Thyroid gland (tissue), 4 donors: ENCODE measurements around the gene CAP1. TPM values are rescaled to one million over a fixed set of nuclear protein-coding genes. Genes with fewer than 3 reads are reported as not detected.
A peak's percentile ranks its signal among the peaks of the same experiment; 100 is the strongest.

Experiments
- DNase-seq, 2 donors: peaks; one replicate each; pipeline ENCODE4 v3.0.0-alpha.2; 2019
- H3K27ac ChIP-seq, 3 donors: fragments of 200-600 bp; sonication (generic); 1 replicate in 2 of 3; 2 replicates in 1 of 3; pipeline ENCODE4 v1.5.1; 2016 to 2019; ENCODE audit warnings: mild to moderate bottlenecking in 1 of 3, moderate library complexity in 1 of 3
- H3K27me3 ChIP-seq: fragments of 200-600 bp; sonication (generic); one replicate; pipeline ENCODE4 v1.5.1; 2019
- H3K36me3 ChIP-seq, 2 donors: fragments of 200-600 bp; sonication (generic); one replicate each; pipeline ENCODE4 v1.5.1; 2016 to 2019
- H3K4me1 ChIP-seq, 2 donors: fragments of 200-600 bp; sonication (generic); one replicate each; pipeline ENCODE4 v1.5.1; 2017 to 2019
- H3K4me3 ChIP-seq, 3 donors: fragments of 200-600 bp; sonication (generic); replicated peaks in 1 of 3; 1 replicate in 2 of 3; 2 replicates in 1 of 3; pipeline ENCODE4 v1.5.1; 2016; ENCODE audit warnings: mild to moderate bottlenecking in 1 of 3
- H3K9me3 ChIP-seq: fragments of 200-600 bp; sonication (generic); one replicate; pipeline ENCODE4 v1.5.1; 2017
- POLR2A ChIP-seq, 2 donors: fragments of 450-650 bp; IDR thresholded peaks; one replicate each; pipeline ENCODE4 v1.6.1; 2017; ENCODE audit warnings: antibody characterized with exemption in 2 of 2, mild to moderate bottlenecking in 2 of 2, moderate library complexity in 1 of 2
- WGBS, 2 donors: methylation state at CpG; one replicate each; pipeline ENCODE4 v1.1.5; 2017; 5-methylcytosine and 5-hydroxymethylcytosine counted together
- intact Hi-C: fragments of 100-400 bp; cut with DNase I; formaldehyde crosslinking; loops from one replicate; pipeline ENCODE4 v1.15.1; 2023
- total RNA-seq, 4 donors: library from RNA; depleted of rRNA; stranded (reverse); fragments of >200 nt; gene quantifications; one replicate each; pipeline ENCODE4 v1.2.3, GENCODE V29; 2016
- TF ChIP-seq, protein P1 (sequence below), 6 experiments: fragments of 200-600 bp in 3 of 6; fragments of 450-650 bp in 3 of 6; sonication (generic) in 3 of 6; IDR thresholded peaks; one replicate each; pipeline ENCODE4 v1.5.1; 2016 to 2019; ENCODE audit warnings: antibody characterized with exemption in 6 of 6, mild to moderate bottlenecking in 2 of 6, inconsistent platforms in 1 of 6, moderate library complexity in 1 of 6

CAP1 gene
- total RNA-seq, 4 donors from 2014 or later: 204 to 247 (median 227) TPM

DNA sequence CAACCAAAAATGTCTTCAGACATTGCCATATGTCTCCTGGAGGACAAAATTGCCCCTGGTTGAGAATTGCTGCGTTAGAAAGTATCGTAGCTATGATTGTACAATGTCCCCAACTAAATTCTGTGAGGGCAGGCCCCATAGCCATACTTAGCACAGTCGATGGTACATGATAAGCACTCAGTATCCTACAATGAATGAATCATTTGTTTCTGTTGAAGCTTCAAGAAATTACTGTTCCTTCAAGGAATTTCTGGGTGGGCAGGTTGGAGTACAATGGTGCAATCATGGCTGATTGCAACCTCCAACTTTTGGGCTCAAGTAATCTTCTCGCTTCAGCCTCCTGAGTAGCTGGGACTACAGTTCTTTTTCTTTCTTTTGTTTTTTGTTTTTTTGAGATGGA lies 4.7 kb downstream of the CAP1 start:
- DNase-seq: no peak
- TF ChIP-seq, protein P1, sequence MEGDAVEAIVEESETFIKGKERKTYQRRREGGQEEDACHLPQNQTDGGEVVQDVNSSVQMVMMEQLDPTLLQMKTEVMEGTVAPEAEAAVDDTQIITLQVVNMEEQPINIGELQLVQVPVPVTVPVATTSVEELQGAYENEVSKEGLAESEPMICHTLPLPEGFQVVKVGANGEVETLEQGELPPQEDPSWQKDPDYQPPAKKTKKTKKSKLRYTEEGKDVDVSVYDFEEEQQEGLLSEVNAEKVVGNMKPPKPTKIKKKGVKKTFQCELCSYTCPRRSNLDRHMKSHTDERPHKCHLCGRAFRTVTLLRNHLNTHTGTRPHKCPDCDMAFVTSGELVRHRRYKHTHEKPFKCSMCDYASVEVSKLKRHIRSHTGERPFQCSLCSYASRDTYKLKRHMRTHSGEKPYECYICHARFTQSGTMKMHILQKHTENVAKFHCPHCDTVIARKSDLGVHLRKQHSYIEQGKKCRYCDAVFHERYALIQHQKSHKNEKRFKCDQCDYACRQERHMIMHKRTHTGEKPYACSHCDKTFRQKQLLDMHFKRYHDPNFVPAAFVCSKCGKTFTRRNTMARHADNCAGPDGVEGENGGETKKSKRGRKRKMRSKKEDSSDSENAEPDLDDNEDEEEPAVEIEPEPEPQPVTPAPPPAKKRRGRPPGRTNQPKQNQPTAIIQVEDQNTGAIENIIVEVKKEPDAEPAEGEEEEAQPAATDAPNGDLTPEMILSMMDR (IDR thresholded peaks at IDR 0.05): no peak
- TF ChIP-seq POLR2A (IDR thresholded peaks at IDR 0.05): no peak
- Histone ChIP-seq H3K4me3 (no peak overlapping the region), H3K27me3 (no peaks in the 10 kb centered on the region), H3K9me3 (no peaks in the 10 kb centered on the region), H3K4me1 (peaks cover 36 to 71% of the 10 kb centered on the region in 2 donors), H3K36me3 (no peaks in the 10 kb centered on the region), H3K27ac (no peak overlapping the region)
- intact Hi-C loops: no loop called here
- 91 to 92% methylated on average over 4 of the region's 4 CpGs for WGBS, 2 donors

DNA sequence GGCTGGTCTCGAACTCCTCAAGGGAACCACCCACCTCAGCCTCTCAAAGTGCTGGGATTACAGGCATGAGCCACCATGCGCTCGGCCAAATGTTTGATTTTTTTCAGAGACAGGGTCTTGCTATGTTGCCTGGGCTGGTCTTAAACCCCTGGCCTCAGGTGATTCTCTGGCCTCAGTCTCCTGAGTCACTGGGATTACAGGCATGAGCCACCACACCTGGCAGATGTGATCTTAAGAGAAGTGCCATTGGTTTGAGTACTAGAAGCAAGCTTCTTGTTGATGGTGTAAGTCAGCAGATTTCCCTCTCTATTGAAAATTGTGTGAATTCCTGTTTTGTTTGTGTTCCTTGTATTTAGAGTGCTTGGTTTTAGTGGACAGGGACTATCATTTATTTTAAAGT lies 5.2 kb downstream of the CAP1 start:
- 89 to 96% methylated on average over 3 of the region's 3 CpGs for WGBS, 2 donors
- Histone ChIP-seq H3K27me3 (no peaks in the 10 kb centered on the region), H3K36me3 (no peaks in the 10 kb centered on the region), H3K27ac (no peak overlapping the region), H3K4me1 (peaks cover 39 to 75% of the 10 kb centered on the region in 2 donors), H3K4me3 (no peak overlapping the region), H3K9me3 (no peaks in the 10 kb centered on the region)
- DNase-seq: no peak
- intact Hi-C loops: no loop called here
- TF ChIP-seq, protein P1 (IDR thresholded peaks at IDR 0.05): no peak
- no peak for TF ChIP-seq POLR2A (IDR thresholded peaks at IDR 0.05)

DNA sequence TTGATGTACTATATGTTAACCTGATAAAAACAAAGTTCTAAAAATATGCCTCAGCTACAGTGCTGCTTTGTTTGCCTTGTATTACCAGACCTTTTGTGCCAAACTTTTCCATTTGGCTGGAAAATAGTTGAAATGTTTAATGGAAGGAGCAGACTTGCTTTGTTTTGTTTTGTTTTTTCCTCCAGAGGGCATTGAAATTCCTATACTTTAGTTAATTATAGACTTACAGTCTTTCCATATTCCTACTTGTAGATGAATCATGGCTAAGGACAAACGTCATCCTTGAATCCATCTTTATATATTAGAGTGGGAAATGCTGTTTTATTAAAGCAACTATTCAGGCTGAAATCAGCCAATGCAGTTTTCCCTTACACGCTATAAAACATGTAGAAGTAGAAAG lies 6.7 kb downstream of the CAP1 start:
- H3K27me3 ChIP-seq: no peaks in the 10 kb centered on the region
- no peak for TF ChIP-seq POLR2A (IDR thresholded peaks at IDR 0.05)
- TF ChIP-seq, protein P1 (IDR thresholded peaks at IDR 0.05): no peak
- H3K27ac ChIP-seq: peak overlapping the region in 2 of 3 donors; percentile 39 to 59
- no peak overlapping the region for H3K4me3 ChIP-seq
- no peaks in the 10 kb centered on the region for H3K9me3 ChIP-seq
- H3K4me1 ChIP-seq: peaks cover 31 to 64% of the 10 kb centered on the region in 2 donors
- intact Hi-C loops: no loop called here
- 53 to 69% methylated on average over 2 of the region's 2 CpGs for WGBS, 2 donors
- no peak for DNase-seq
- no peaks in the 10 kb centered on the region for H3K36me3 ChIP-seq

DNA sequence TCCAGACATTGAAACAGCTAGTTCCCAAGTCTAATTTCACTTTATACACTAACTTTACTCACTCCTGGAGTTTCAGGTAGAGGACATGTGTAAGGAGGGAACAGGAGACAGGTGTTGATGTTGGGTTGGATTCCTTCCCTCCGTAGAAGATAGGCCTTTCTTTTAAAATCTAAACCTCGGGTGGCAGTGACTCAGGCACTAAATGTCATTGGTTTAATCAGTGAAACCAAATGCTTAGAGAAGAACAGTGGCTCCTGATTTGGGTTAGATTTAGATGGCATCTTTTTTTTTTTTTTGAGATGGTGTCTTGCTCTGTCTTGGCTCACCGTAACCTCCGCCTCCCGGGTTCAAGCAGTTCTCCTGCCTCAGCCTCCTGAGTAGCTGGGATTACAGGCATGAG lies 7.2 kb downstream of the CAP1 start:
- WGBS, 2 donors: 87 to 97% methylated on average over 5 of the region's 5 CpGs
- no peak for TF ChIP-seq POLR2A (IDR thresholded peaks at IDR 0.05)
- TF ChIP-seq, protein P1 (IDR thresholded peaks at IDR 0.05): no peak
- intact Hi-C loops: no loop called here
- DNase-seq: no peak
- H3K27me3 ChIP-seq: no peaks in the 10 kb centered on the region
- H3K9me3 ChIP-seq: no peaks in the 10 kb centered on the region
- H3K27ac ChIP-seq: peak overlapping the region in 2 of 3 donors; percentile 39 to 59
- no peak overlapping the region for H3K4me3 ChIP-seq
- H3K4me1 ChIP-seq: peaks cover 31 to 59% of the 10 kb centered on the region in 2 donors
- H3K36me3 ChIP-seq: no peaks in the 10 kb centered on the region

DNA sequence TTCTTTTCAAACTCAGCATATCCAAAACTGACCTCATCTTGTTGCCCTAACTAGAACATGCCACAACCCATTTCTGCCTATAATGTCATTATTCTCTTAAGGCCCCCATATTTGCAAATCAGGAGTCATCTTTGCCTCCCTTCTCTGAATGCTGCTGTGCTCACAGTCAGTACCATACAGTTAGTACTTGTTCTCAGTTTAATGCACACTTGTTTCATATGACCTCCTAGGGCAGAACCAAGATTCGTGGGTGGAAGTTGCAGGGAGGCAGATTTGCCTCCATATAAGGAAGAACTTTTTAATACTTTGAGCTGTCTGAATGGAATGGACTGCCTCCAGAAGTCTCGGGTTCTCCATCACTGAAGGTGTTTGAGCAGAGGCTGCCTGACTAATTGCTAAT lies 9.2 kb downstream of the CAP1 start:
- Histone ChIP-seq H3K27me3 (no peaks in the 10 kb centered on the region), H3K27ac (peak overlapping the region in 2 of 3 donors; percentile 56 to 64), H3K36me3 (no peaks in the 10 kb centered on the region), H3K4me3 (no peak overlapping the region), H3K4me1 (peaks cover 31 to 54% of the 10 kb centered on the region in 2 donors), H3K9me3 (no peaks in the 10 kb centered on the region)
- no peak for DNase-seq
- 23 to 40% methylated on average over 2 of the region's 2 CpGs for WGBS, 2 donors
- TF ChIP-seq, protein P1 (IDR thresholded peaks at IDR 0.05): no peak
- TF ChIP-seq POLR2A (IDR thresholded peaks at IDR 0.05): no peak
- intact Hi-C loops: no loop called here
